Esophagus mucosa (tissue), 1 donor: Measurements from ENCODE around the gene ALPL. TPM values are rescaled to one million over a fixed set of nuclear protein-coding genes. Genes with fewer than 3 reads are reported as not detected.

Experiments used
- ATAC-seq: fragments of 200-7000 bp; cut with Tn5 transposase; one replicate; pipeline ENCODE4 v1.9.1; 2020
- total RNA-seq: library from RNA; stranded (reverse); gene quantifications from one replicate; pipeline ENCODE4 v1.2.4, GENCODE V29; 2023
- donor health status: DM: yes; HTN: yes; CAD: no.

Gene ALPL
- total RNA-seq, 1 donor from 2014 or later, result 3.6 TPM

DNA sequence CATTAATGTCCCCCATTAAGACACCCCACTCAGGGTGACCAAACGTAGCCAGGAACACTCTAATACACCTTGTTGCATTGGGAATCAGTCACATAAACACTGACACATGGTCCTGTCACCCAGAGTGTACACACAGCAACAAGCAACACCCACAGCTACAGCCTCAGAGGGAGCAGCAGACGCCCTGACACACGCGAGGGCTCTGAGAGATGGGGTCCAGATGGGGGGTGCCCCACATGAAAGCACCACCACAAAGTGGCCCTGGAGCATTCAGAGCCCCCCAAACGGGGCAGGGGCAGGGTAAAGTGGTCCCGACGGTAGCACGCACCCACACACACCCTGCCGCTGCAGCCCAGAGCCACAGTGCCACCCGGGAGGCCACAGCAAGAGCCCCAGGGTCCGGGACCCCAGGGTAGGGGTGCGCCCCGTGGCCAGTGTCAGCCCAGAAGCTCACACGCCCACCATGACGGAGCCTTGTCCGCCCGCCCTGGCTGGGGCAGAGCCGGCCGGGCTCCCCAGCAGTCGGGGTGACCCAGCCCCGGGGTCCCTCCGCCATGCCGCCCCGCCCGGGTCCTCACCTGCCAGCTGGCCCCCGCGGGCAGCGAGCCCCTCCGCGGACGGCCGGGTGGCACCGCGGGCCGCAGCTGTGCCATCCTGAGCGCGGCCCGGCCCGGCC lies 112.7 kb downstream of the ALPL start:
- ATAC-seq, result peak; percentile 31

GRCh38 chr1:21622466-21623315 lies 113.5 kb downstream of the ALPL start:
- ATAC-seq, result peak; percentile 39

GRCh38 chr1:21623410-21623961 lies 114.3 kb downstream of the ALPL start:
- ATAC-seq, result no peak

- ATAC-seq, result no peak
Observed at GRCh38 chr1:21624571-21625389, 115.6 kb downstream of the ALPL start.

- no peak for ATAC-seq
Observed at GRCh38 chr1:21625390-21626190, 116.4 kb downstream of the ALPL start.

GRCh38 chr1:21626921-21627339 lies 117.7 kb downstream of the ALPL start:
- peak; percentile 89 for ATAC-seq

Other genes starting within 250 kb of the ALPL start
- 18.2 TPM for gene ECE1, start 219.0 kb upstream of the ALPL start, total RNA-seq
- gene NBPF3, start 69.3 kb upstream of the ALPL start, total RNA-seq, result 6.7 TPM
- 3.0 TPM for gene RAP1GAP, start 159.9 kb downstream of the ALPL start, total RNA-seq